HG02623 (cell line): ENCODE results near the gene PDE8B.

ENCODE experiments used
- ATAC-seq: cut with Tn5 transposase; IDR thresholded peaks from one replicate; pipeline ENCODE4 v1.9.1; 2021; ENCODE audit warnings: moderate library complexity; ENCODE audit not compliant: unreplicated experiment

PDE8B gene

GRCh38 chr5:77394064-77394715 lies 183.7 kb downstream of the PDE8B start:
- ATAC-seq = no peak

DNA sequence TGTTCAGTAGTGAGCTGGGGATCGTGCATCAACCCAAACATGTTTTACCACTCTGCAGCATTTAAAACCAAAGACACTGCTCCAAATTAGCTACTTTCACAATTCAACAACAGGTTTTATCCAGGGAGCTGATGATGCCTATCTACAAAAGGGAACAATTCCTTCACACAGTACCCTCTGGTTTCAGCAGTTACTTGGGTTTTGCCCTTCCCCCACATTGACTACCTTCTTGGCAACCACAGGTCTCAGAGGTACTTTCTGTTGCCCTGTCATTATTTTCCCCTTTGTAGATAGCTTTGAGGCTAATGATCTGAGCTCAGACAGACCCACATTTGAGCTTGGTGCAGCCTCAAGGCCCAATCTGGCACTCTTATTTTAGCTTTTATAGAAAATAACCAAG lies 185.5 kb downstream of the PDE8B start:
- ATAC-seq = no peak

GRCh38 chr5:77397686-77398292 lies 187.3 kb downstream of the PDE8B start:
- no peak for ATAC-seq

GRCh38 chr5:77398458-77398857 lies 188.0 kb downstream of the PDE8B start:
- no peak for ATAC-seq

- no peak for ATAC-seq
These were observed 188.4 kb downstream of the PDE8B start for GRCh38 chr5:77398896-77399295.

GRCh38 chr5:77400645-77401044 lies 190.2 kb downstream of the PDE8B start:
- no peak for ATAC-seq

DNA sequence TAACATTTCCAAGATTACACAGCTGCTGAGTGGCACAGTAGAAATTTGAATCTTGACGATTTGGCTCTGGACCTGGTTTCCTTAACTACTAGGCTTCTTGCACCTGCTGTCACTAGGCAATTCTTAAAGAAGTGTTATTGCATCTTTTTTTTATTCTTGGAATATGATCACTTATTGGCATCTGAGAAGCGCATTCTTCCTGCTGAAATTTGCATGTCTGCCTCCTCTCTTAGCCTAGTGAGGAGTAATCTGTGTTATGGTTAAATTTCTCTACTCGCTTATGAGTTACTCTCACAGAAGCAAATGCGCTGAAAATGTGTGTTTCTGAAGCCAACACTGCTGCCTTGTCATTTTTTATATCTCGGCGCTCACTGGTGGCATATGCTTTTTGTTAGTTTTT lies 192.3 kb downstream of the PDE8B start:
- no peak for ATAC-seq

GRCh38 chr5:77407152-77407551 lies 196.7 kb downstream of the PDE8B start:
- ATAC-seq = no peak

- ATAC-seq = no peak
These were observed 199.6 kb downstream of the PDE8B start for GRCh38 chr5:77409870-77410621.

DNA sequence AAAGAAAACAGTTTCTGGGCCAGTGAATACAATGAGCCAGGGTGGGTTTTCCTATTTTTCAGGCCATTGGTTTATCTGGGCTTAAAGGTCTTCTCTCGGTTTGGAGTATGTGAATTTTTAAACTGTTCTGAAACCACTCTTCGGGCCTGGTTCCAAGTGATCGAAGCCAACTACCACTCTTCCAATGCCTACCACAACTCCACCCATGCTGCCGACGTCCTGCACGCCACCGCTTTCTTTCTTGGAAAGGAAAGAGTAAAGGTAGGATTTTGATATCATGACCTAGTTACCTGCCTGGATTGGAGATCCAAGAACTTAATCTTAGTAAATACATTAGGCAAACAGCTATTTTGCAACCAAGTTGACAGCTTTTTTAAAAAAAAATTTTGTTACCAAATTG lies 202.6 kb downstream of the PDE8B start:
- no peak for ATAC-seq

DNA sequence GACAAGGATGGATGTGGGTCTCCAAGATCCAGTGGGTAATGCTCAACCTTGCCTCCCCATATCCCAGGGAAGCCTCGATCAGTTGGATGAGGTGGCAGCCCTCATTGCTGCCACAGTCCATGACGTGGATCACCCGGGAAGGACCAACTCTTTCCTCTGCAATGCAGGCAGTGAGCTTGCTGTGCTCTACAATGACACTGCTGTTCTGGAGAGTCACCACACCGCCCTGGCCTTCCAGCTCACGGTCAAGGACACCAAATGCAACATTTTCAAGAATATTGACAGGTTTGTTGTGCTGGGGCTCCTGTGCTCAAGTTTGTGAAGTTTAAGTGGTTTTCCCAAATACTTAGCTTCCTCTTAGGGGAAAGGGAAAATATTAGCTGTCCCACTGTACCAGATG lies 207.7 kb downstream of the PDE8B start:
- no peak for ATAC-seq

DNA sequence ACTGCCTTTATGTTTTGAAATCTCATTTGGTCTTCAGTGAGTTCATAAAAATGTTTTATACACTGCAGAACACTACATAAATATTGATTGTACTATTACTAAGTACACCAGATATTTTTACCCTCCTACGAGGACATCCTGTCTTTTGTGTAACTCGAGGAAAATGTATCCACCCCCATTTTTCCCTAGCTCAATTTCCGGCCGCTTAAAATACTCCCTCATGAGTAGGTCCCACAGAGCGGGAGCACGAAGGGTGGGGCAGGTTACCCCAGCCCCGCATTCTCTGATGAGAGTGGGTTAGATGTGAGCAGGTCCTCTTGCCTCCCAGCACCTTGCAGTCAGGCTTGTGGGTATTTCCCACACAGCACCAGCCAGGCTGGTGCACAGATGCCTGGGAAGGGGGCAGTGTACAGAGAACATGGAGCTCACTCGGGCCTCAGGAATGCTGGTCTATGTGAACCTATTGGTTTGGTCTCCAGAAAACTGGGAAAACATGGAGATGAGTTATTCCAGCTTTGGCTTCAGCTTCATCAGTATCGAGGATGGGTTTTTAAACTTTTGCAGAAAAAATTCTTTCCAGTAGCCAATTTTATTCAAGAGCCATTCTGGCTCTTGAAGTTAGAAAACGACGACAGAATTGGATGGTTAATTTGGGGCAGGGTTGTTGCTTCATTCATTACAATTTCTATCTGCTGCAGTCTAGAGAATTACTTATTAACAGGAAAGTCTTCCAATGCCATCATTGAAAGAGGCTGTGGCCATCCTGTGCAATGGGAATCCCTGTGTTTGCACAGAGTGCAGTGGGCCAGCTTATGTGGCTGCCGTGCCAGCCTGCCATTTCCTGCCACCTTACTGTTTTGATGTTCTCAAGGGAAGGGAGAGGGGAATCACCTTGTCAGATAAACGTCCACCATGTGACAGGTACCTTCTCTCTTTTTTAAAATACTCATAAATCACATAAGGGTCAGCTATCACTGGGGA lies 208.4 kb downstream of the PDE8B start:
- no peak for ATAC-seq

DNA sequence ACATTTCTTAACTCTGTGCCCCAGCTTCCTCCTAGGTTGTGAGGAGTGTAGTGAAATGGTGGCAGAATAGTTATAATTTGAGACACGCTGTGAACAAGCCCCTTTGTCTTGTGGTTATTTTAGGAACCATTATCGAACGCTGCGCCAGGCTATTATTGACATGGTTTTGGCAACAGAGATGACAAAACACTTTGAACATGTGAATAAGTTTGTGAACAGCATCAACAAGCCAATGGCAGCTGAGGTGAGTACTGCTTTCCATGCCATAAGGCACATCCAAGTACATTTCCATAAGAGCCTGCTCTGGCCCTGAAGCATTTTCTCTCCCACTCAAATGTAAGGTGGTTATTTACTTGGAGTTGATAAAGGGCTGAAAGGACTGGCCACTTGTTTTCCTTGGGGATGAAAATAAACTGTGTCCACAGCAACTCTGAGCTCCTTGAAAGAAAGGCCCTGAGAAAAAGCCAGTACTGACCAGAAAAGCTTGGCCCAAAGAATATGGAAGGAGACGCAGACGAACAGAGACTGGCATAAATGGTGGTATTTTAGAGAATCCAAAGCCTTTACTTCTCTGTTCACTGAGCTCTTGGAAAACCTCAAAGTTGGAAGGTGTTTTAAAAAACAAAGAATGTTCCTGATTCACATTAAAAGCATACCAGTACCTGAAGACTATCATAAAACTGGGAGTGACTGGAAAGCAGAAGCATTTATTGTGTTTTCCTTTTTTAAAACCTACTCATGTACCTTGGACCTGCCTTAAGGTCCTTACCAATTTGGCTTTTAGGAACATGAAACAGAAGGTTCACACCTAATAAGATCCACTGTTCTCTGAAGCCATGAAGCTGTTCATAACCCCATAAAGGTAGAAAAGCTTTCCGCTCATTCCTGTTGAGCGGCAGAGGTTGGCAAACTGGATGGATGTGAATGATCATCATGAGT lies 209.4 kb downstream of the PDE8B start:
- no peak for ATAC-seq

DNA sequence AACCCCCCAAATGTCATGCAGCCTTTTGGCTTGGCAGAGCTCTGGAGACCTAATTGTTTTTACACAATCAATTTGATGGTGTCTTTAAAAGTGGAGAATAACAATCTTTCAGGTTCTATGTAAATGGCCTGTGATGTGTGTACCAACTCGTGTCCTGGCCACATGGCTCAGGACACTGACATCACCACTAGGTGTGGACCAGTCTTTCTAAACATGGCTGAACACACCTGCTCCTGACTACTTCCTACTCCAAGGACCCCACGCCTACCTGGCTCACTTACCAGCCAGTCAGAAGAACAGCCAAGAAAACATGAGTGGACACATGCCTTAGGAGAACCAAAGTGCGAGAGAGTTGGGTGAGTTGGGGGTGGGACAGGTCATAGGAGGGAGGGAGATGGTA lies 210.5 kb downstream of the PDE8B start:
- ATAC-seq = no peak

DNA sequence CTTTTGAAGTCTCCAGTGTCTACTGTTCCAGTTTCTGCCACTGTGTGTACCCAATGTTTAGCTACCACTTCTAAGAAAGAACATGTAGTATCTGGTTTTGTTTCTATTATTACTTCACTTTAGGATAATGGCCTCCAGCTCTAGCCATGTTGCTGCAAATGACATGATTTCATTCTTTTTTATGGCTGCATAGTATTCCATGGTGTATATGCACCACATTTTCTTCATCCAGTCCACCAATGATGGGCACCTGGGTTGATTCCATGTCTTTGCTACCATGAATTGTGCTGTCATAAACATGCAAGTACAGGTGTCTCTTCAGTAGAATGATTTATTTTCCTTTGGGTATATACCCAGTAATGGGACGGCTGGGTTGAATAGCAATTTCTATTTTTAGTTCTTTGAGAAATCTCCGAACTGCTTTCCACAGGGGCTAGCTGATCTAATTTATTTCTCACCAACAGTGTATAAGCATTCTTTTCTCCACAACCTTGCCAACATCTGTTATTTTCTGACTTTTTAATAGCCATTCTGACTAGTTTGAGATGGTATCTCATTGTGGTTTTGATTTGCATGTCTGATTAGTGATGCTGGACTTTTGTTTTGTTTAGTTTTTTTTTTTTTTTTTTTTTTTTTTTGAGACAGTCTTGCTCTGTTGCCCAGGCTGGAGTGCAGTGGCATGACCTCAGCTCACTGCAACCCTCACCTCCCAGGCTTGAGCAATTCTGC lies 212.7 kb downstream of the PDE8B start:
- no peak for ATAC-seq

DNA sequence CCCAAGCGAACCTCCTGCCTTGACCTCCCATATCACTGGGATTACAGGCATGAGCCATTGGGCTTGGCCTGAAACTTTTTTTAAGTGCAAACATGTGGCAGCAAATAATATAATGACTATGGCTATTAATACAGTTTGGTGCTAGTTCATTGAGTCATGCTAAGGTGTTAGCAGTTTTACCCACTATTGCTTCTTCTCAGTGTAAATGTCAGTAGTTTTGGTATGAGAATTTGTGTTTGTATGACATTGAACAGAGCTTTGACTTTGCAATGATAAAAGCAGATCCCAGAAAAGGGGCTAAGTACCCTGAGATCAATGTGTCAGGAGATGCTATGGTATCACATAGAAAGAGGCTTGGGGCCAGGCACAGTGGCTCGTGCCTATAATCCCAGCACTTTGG lies 214.4 kb downstream of the PDE8B start:
- ATAC-seq = no peak

DNA sequence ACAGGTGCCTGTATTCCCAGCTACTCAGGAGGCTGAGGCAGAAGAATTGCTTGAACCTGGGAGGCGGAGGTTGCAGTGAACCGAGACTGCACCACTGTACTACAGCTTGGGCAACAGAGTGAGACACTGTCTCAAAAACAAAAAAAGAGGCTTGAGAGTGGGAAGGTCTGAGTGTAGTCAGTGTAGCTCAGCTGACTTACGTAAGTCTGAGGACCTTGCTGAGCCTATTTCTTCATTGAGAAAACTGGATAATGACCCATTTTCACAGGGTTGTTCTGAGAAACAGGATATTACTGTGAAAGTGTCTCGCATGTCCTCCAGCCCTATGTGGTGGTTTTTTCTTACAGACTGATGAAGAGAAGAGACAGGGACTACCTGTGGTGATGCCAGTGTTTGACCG lies 214.9 kb downstream of the PDE8B start:
- no peak for ATAC-seq

- no peak for ATAC-seq
These were observed 215.6 kb downstream of the PDE8B start for GRCh38 chr5:77425998-77426659.

GRCh38 chr5:77426670-77427069 lies 216.2 kb downstream of the PDE8B start:
- no peak for ATAC-seq
